RPMI8226 (cell line): ENCODE results near the gene PAPOLA.

Experiments used
- DNase-seq: peaks from one replicate; pipeline ENCODE4 v3.0.0-alpha.2; 2015

PAPOLA gene

GRCh38 chr14:96568621-96569020, 66.4 kb downstream of the PAPOLA start:
- no peak for DNase-seq

GRCh38 chr14:96571311-96571710, 69.1 kb downstream of the PAPOLA start:
- no peak for DNase-seq

- DNase-seq = no peak
These were observed 71.4 kb downstream of the PAPOLA start for GRCh38 chr14:96573473-96574100.

- DNase-seq = no peak
These were observed 72.0 kb downstream of the PAPOLA start for GRCh38 chr14:96574171-96574632.

DNA sequence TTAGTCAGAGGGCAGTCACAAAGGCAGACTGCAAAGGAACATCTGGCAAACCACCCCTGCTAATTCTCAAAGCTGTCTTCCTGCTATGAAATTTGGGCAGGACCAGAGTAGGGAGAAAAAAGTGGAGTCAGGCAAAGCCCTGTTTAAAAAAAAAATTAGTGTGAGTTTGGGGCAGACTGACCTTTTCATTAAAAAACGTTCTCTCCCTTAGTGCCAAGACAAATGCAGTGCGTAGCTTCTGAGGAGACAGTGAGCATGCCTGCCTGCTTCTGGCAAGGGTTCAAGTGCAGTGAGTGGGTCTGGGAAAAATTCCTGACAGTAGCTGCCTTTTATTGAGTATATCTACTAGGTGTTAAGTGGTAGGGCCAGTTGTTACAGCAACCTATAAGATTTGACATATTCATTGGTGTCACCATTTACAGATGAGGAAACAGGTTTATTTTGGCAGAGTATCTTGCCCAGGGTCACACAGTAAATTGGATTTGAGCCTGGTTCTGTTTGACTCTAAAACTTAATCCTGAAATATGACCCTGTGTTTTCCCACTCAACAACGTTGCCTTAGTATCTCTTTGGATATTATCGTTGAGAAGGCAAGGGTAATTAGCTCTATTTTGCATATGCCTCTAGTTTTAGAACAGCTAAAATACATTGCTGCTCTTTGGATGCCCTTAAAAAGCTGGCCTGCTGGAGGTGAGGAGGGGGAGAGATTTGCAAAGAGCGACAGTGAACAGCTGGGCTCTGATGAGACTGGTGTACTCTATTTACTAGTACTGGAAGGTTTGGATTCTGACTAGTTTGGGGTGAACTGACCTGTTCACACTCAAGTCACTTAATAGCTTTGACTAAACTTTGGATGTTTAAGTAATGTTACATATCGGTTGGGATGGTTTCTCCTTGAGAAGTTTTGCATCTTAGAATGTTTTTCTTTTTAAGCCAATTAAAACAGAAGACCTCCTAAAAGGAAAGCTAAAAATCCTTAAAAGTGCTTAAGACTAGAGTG, 72.8 kb downstream of the PAPOLA start:
- DNase-seq = no peak

DNA sequence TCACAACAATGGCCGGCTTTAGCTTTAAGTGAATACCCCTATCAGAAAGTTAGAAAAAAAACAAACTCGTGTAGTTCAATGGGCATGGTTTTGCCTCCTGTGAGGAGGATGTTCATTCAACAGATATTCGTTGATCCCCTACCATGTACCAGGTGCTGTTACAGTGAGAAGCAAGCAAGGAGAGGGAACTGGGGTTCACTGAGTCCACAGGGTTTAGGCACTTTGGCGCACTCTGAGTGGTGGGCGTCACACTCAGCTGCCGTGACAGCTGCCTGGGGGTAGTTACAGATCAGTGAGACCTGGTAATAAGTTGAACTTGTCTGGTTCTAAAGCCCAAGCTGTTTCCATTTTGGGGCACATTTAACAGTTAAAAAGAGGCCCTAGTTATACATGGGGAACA, 74.2 kb downstream of the PAPOLA start:
- DNase-seq = no peak

DNA sequence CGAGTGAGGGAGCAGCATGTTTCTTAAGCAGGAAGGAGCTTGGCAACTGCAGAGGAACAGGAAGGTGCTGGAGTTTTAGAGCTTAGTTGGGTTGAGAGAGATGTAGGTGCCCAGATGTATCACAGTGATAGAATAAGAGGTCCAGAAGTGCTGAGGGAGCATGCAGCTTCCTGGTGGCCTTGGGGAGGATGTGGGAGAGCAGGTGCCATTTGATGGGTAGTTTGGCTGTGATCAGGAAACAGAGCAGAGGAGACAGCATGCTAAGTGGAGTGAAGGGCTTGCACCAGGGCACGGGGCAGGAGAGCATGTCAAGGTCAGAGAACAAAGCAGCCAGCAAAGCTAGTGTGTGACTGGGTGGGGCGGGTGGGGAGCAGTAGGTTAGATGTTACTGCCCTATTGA, 74.8 kb downstream of the PAPOLA start:
- no peak for DNase-seq

- DNase-seq = no peak
These were observed 76.4 kb downstream of the PAPOLA start for GRCh38 chr14:96578619-96579018.

- no peak for DNase-seq
These were observed 77.2 kb downstream of the PAPOLA start for GRCh38 chr14:96579358-96579757.

DNA sequence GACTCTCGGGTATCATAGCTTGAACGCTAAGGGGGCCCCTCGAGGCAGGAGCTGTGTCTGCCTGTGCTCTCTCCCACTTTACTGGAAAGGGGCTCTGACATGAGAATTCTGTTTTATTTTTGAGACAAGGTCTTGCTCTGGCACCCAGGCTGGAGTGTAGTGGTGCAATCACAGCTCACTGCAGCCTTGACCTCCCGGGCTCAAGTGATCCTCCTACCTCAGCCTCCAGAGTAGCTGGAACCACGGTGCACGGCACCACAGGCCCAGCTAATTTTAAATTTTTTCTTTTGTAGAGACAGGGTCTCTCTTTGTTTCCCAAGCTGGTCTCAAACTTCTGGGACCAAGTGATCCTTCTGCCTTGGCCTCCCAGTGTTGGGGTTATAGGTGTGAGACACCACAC, 77.7 kb downstream of the PAPOLA start:
- DNase-seq = no peak

DNA sequence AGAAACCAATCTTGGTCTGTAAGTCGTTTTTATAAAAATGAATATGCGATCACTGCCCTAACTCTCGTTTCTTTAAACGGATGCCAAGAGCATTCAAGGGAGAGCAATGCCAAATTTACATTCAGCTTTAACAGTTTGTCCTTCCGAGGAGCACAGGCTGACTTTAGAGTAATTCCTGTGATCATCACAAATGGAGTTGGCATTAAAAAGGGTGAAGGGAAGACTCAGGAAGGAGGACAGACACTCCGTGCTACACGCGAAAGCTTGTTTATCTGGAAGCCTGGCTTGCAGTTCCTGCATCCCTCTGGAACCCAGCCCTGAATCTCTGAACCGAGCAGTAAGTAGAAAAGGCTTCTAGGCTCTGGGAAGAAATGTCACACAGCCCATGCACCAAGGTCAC, 78.4 kb downstream of the PAPOLA start:
- DNase-seq = no peak

DNA sequence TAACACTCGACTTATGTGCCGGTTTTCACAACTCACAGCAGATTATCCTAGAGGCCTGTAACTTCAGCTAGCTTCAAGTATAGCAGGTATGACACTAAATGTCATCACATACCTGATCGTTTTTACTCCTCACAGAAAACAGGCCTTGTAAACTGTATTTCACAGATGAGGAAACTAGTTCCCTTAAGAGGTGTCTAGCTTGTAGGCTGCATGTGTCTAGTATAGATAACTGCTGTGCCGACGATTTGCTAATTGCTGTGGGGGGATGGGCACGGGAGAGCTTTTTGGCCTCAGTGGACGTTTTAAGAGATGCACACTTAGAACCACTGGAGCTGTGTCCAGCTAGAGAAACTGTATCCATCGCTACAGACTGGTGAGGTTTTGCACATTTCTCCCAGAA, 78.8 kb downstream of the PAPOLA start:
- DNase-seq = no peak

GRCh38 chr14:96581902-96582301, 79.7 kb downstream of the PAPOLA start:
- DNase-seq = no peak

DNA sequence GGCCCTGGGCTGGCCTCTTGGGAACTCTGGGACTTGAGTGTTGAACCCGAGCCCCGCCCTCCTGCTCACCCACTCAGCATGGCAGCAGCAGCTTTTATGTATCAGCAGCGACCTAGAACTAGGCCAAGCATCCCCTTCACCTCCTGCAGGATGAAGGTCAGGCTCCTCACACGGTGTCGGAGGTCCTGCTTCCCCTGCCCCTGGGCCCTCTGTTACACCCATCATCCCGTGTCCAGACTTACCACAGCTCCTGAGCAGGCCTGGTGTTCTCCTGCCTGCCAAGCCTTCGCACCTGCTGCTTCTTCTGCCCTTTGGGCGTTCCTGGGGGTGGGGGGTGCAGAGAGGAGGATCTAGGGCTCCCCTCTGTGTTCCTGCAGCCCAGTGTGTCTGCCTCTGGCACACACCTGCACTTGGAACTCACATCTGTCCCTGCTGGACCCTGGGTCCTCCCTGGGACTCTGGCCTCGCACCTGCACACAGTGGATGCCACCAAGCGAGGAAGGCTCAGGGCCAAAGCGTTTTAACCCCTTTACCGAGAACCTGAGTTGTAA, 80.3 kb downstream of the PAPOLA start:
- DNase-seq = no peak

DNA sequence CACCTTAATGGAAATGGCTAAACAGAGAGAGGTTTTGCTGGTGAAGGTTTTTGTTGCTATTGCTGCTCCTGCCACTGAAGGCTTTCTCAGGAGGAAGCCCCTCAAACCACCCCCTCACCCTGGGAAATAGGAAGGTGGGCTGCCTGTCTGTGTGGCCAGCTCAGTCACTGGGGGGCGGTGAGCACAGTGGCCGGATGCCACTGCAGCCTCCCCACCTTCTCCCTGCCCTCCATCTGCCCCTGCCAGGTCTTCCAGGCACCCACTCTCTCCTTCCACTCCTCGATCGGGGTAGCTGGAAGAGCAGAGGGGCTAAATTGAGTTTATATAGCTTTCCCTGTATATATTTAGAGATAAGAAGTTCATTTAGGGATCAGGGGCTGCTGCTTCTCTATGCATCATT, 80.8 kb downstream of the PAPOLA start:
- no peak for DNase-seq

GRCh38 chr14:96583569-96584041, 81.4 kb downstream of the PAPOLA start:
- DNase-seq = no peak

DNA sequence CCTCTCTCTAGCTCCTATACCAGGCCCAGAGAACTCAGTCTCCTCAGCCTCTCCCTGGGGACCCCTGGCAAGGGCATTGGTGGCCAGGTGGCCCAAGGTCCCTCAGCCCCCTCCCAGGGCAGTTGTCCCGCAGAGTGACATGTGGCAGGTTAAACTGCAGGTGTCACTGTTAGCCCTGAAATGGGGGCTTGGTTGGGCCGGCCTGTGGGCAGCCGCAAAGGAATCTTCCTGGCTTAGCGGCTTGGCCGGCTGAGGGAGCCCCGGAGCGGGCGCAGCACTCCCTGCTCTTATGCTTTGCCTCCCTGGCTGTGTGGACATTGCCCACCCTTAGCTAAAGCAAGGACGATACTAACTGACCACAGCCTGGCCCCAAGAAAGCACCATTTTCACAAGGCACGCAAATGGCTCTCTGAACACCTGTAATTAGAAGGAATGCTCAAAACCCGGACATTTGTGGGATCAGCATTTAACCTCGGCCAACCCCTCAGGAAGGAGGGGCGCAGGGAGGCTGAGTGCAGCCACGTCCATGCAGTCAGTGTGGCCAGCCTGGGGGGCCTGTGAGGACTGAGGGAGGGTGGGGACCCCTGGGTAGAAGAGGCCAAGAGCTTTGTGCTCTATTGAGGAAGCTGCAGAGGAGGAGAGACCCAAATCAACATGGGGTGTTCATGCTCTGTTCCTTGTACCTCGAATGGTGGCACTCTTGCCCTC, 82.2 kb downstream of the PAPOLA start:
- peak; percentile 65 for DNase-seq

GRCh38 chr14:96584907-96585671, 82.9 kb downstream of the PAPOLA start:
- no peak for DNase-seq

GRCh38 chr14:96585672-96586013, 83.5 kb downstream of the PAPOLA start:
- no peak for DNase-seq

DNA sequence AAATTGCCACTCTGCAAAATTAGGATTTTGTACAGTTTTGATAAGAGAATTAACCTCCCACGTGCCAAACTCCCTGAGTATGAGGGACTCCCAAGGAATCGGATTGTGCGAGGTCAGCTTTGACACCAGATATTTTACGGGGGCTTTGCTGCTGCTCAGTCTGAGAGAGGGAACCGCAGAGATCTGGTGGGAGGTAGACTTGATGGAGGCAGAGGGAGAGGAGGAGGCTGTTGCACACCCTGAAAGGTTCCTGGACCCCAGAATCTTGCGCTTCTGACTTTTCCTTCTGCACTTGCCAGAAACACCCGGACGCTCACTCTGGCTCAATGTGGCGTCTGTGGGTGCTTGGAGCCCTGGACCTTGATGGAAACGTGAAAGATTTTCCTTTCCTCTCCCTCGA, 83.9 kb downstream of the PAPOLA start:
- DNase-seq = no peak

- no peak for DNase-seq
These were observed 85.0 kb downstream of the PAPOLA start for GRCh38 chr14:96586921-96587822.
